ENCODE data around the gene COQ10A. TPM values are rescaled to one million over a fixed set of nuclear protein-coding genes. Genes with fewer than 3 reads are reported as not detected.

Gene COQ10A
- total RNA-seq, 1 donor from 2014 or later = 14.4 TPM

DNA sequence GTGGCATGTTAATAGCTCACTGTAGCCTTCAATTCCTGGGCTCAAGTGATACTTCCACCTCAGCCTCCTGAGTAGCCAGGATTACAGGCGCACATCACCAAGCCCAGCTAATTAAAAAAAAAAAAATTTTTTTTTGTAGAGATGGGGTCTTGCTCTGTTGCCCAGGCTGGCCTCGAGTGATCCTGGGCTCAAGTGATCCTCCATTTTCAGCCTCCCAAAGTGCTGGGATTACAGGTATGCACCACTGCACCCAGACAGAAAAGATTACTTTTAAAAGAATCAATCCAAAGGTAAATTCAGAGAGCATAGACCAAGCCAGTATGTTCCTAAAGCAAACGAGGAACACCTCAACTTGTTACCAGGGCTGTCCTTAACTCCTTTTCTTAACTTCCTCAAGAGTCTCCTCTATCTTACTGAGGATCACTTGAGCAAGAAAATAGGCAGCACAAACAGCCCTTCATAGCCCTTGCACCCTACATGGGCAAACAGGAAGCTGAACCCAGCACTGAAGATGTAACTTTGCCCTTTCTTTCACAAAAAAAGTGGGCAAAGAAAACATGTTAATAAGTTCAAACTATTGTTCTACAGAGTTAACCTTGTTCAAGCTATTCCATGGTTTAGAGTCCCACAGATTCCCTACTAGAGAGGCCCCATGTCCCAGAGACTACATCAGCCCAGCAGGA is 22.1 kb downstream of the COQ10A start:
- no peaks in the 10 kb centered on the region for H3K9me3 Mint-ChIP-seq (ENCODE audit: unreplicated experiment)

DNA sequence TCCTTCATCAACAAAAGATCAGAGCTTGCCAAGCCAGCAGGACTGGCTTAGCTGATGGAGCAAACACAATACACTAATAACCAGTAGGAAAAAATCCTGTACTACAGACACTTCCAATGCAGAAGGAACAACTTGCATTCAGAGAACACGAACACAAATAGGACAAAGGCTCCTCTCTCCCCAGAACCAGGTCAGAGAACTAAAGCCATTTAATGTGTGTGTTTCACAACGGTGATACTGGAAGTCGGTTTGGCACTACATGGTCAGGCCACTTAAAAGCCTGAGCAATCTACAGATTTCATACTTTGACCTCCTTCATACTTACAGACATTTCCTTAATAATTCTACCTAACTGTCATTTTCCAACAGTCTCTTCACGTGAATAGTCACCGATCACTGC is 27.1 kb downstream of the COQ10A start:
- no peaks in the 10 kb centered on the region for H3K27me3 Mint-ChIP-seq (ENCODE audit: unreplicated experiment)
- H3K9me3 Mint-ChIP-seq (ENCODE audit: unreplicated experiment) = no peaks in the 10 kb centered on the region
- TF ChIP-seq, protein P1, sequence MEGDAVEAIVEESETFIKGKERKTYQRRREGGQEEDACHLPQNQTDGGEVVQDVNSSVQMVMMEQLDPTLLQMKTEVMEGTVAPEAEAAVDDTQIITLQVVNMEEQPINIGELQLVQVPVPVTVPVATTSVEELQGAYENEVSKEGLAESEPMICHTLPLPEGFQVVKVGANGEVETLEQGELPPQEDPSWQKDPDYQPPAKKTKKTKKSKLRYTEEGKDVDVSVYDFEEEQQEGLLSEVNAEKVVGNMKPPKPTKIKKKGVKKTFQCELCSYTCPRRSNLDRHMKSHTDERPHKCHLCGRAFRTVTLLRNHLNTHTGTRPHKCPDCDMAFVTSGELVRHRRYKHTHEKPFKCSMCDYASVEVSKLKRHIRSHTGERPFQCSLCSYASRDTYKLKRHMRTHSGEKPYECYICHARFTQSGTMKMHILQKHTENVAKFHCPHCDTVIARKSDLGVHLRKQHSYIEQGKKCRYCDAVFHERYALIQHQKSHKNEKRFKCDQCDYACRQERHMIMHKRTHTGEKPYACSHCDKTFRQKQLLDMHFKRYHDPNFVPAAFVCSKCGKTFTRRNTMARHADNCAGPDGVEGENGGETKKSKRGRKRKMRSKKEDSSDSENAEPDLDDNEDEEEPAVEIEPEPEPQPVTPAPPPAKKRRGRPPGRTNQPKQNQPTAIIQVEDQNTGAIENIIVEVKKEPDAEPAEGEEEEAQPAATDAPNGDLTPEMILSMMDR (IDR thresholded peaks at IDR 0.05) = no peak
- H3K27ac Mint-ChIP-seq (ENCODE audit: unreplicated experiment) = no peak overlapping the region
- H3K4me3 Mint-ChIP-seq (ENCODE audit: unreplicated experiment) = no peak overlapping the region
- DNase-seq (ENCODE audit: extremely low spot score, unreplicated experiment) = no peak
- peaks cover 24% of the 10 kb centered on the region for H3K4me1 Mint-ChIP-seq (ENCODE audit: unreplicated experiment)
- peaks cover 9% of the 10 kb centered on the region for H3K36me3 Mint-ChIP-seq (ENCODE audit: unreplicated experiment)

More for the DNA sequence above, 22.1 kb downstream of the COQ10A start:
- H3K4me3 Mint-ChIP-seq (ENCODE audit: unreplicated experiment) = no peak overlapping the region
- peaks cover 4% of the 10 kb centered on the region for H3K4me1 Mint-ChIP-seq (ENCODE audit: unreplicated experiment)
- no peaks in the 10 kb centered on the region for H3K27me3 Mint-ChIP-seq (ENCODE audit: unreplicated experiment)
- TF ChIP-seq, protein P1 (IDR thresholded peaks at IDR 0.05) = no peak
- DNase-seq (ENCODE audit: extremely low spot score, unreplicated experiment) = no peak
- peaks cover 23% of the 10 kb centered on the region for H3K36me3 Mint-ChIP-seq (ENCODE audit: unreplicated experiment)
- no peak overlapping the region for H3K27ac Mint-ChIP-seq (ENCODE audit: unreplicated experiment)

DNA sequence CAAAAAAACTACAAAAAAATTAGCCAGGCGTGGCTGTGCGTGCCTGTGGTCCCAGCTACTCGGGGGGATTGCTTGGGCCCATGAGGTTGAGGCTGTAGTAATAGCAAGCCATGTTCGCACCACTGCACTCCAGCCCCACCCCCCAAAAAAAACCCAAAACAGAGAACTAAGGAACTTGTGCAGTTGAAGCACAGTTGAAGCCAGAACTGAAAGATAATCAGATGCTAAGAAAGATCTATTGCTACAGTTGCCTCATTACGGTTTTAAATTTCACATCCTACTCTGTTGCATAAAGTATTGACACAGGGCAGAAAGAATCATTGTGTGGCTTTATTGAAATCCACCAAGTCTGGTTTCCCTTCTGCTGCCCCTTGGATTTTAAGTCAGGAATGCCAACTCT is 29.6 kb downstream of the COQ10A start:
- Mint-ChIP-seq H3K27me3 (ENCODE audit: unreplicated experiment) (no peaks in the 10 kb centered on the region), H3K27ac (ENCODE audit: unreplicated experiment) (no peak overlapping the region), H3K9me3 (ENCODE audit: unreplicated experiment) (no peaks in the 10 kb centered on the region), H3K36me3 (ENCODE audit: unreplicated experiment) (peaks cover 5% of the 10 kb centered on the region), H3K4me1 (ENCODE audit: unreplicated experiment) (peaks cover 38% of the 10 kb centered on the region), H3K4me3 (ENCODE audit: unreplicated experiment) (no peak overlapping the region)
- DNase-seq (ENCODE audit: extremely low spot score, unreplicated experiment) = no peak
- TF ChIP-seq, protein P1 (IDR thresholded peaks at IDR 0.05) = no peak

DNA sequence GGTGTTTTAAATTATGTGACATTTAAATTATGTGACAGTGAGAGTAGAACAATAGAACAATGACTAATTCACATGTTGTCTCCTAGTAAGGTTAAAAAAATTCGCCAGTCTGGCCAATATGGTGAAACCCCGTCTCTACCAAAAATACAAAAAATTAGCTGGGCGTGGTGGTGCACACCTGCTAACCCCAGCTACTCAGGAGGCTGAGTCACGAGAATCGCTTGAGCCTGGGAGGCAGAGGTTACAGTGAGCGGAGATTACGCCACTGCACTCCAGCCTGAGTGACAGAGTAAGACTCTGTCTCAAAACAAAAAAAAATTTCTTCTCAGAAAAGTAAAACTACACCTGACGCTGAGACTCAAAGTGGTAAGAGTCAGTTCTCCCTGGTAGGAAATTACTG is 30.7 kb downstream of the COQ10A start:
- H3K36me3 Mint-ChIP-seq (ENCODE audit: unreplicated experiment) = peaks cover 4% of the 10 kb centered on the region
- no peak for DNase-seq (ENCODE audit: extremely low spot score, unreplicated experiment)
- TF ChIP-seq, protein P1 (IDR thresholded peaks at IDR 0.05) = no peak
- H3K9me3 Mint-ChIP-seq (ENCODE audit: unreplicated experiment) = no peaks in the 10 kb centered on the region
- H3K27ac Mint-ChIP-seq (ENCODE audit: unreplicated experiment) = peak overlapping the region; percentile 14
- peaks cover 41% of the 10 kb centered on the region for H3K4me1 Mint-ChIP-seq (ENCODE audit: unreplicated experiment)
- H3K4me3 Mint-ChIP-seq (ENCODE audit: unreplicated experiment) = peak overlapping the region; percentile 10
- no peaks in the 10 kb centered on the region for H3K27me3 Mint-ChIP-seq (ENCODE audit: unreplicated experiment)

DNA sequence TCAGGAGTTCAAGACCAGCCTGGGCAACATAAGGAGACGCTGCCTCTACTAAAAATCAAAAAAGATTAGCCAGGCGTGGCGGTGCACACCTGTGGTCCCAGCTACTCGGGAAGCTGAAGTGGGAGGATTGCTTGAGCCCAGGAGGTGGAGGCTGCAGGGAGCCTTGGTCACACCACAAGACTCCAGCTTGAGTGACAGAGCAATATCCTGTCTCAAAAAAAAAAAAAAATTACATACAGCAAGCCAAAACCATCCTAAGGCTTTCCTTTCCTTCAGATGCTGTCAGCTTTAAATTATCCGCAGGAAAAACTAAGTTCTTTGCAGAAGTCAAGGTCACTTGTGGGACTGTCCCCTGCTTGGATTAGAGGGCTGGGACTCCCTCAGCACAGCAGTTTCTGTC is 32.1 kb downstream of the COQ10A start:
- peak overlapping the region; percentile 93 for H3K4me3 Mint-ChIP-seq (ENCODE audit: unreplicated experiment)
- peak overlapping the region; percentile 94 for H3K27ac Mint-ChIP-seq (ENCODE audit: unreplicated experiment)
- no peaks in the 10 kb centered on the region for H3K9me3 Mint-ChIP-seq (ENCODE audit: unreplicated experiment)
- H3K4me1 Mint-ChIP-seq (ENCODE audit: unreplicated experiment) = peaks cover 42% of the 10 kb centered on the region
- peaks cover 2% of the 10 kb centered on the region for H3K36me3 Mint-ChIP-seq (ENCODE audit: unreplicated experiment)
- H3K27me3 Mint-ChIP-seq (ENCODE audit: unreplicated experiment) = no peaks in the 10 kb centered on the region
- TF ChIP-seq, protein P1 (IDR thresholded peaks at IDR 0.05) = no peak
- no peak for DNase-seq (ENCODE audit: extremely low spot score, unreplicated experiment)
